Measurements from ENCODE around the gene KCNN2.

GRCh38 chr5:114327987-114328386 is 33.9 kb upstream of the KCNN2 start:
- TF ChIP-seq NR2C2 (CRISPR knock-in tag; IDR thresholded peaks at IDR 0.05) (no peak), JUN (CRISPR knock-in tag; IDR thresholded peaks at IDR 0.05) (no peak), ZNF423 (CRISPR knock-in tag; IDR thresholded peaks at IDR 0.05) (no peak), SMAD3 (CRISPR knock-in tag; IDR thresholded peaks at IDR 0.05; ENCODE audit: borderline replicate concordance) (no peak), ZBTB43 (CRISPR knock-in tag; IDR thresholded peaks at IDR 0.05) (no peak)
